K562 (cell line): ENCODE measurements around the gene LRRC1.

ENCODE experiments used
- MYC ChIP-seq, 2 experiments: fragments of 250-450 bp in 1 of 2; sonication (Bioruptor Pico) in 1 of 2; IDR thresholded peaks; 2 replicates each; pipeline versions ENCODE4 v1.5.1 to v1.6.1; 2012 to 2021; ENCODE audit warnings: low read depth in 2 of 2, borderline replicate concordance in 1 of 2, improper control_type of control experiment in 1 of 2, low read length in 1 of 2, mild to moderate bottlenecking in 1 of 2, moderate library complexity in 1 of 2
- POLR2AphosphoS2 ChIP-seq: IDR thresholded peaks from 2 replicates; pipeline ENCODE4 v1.6.1; 2012; ENCODE audit warnings: low read length, improper control_type of control experiment
- TF ChIP-seq, protein P1 (sequence below), 3 experiments: IDR thresholded peaks in 2 of 3; conservative IDR thresholded peaks in 1 of 3; 2 replicates each; pipeline ENCODE4 v1.5.1; 2011 to 2012; ENCODE audit warnings: low read length in 3 of 3, mild to moderate bottlenecking in 3 of 3, control low read depth in 2 of 3, improper control_type of control experiment in 1 of 3, inconsistent platforms in 1 of 3, low read depth in 1 of 3, mixed read lengths in 1 of 3, moderate library complexity in 1 of 3; ENCODE audit not compliant: insufficient read depth in 2 of 3
- TF ChIP-seq, protein P2 (sequence below): fragments of 200-400 bp; formaldehyde crosslinking; IDR thresholded peaks from 2 replicates; pipeline ENCODE4 v1.6.1; 2017; ENCODE audit warnings: mild to moderate bottlenecking, low read depth, low read length, moderate library complexity

DNA sequence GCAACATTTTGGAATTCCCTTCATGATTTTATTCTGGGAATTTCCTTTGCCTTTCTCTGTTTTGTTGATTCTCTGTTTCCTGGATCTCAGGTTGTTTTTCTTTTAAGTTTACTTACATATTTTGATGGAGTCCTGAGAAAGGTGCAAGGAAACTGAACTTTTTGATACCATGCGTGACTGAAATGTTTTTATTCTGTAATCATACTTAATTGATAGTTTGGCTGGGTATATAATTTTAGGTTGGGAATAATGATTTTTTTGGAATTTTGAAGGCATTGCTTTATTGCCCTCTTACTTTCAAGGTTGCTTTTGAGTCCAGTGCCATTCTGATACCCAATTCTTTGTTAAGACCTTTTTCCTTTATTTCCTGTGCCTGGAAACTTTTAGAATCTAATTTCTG, 45.2 kb downstream of the LRRC1 start:
- TF ChIP-seq POLR2AphosphoS2 (no peak), MYC (IDR thresholded peaks at IDR 0.05; ENCODE audit: low read depth, low read length) (no peak), MYC (CRISPR knock-in tag; IDR thresholded peaks at IDR 0.05; ENCODE audit: borderline replicate concordance, low read depth) (no peak)
- TF ChIP-seq, protein P1, sequence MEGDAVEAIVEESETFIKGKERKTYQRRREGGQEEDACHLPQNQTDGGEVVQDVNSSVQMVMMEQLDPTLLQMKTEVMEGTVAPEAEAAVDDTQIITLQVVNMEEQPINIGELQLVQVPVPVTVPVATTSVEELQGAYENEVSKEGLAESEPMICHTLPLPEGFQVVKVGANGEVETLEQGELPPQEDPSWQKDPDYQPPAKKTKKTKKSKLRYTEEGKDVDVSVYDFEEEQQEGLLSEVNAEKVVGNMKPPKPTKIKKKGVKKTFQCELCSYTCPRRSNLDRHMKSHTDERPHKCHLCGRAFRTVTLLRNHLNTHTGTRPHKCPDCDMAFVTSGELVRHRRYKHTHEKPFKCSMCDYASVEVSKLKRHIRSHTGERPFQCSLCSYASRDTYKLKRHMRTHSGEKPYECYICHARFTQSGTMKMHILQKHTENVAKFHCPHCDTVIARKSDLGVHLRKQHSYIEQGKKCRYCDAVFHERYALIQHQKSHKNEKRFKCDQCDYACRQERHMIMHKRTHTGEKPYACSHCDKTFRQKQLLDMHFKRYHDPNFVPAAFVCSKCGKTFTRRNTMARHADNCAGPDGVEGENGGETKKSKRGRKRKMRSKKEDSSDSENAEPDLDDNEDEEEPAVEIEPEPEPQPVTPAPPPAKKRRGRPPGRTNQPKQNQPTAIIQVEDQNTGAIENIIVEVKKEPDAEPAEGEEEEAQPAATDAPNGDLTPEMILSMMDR (IDR thresholded peaks at IDR 0.05 in 2 of 3, conservative IDR thresholded peaks at IDR 0.05 in 1 of 3; ENCODE audit: insufficient read depth in 2 of 3, low read depth in 1 of 3, low read length in 3 of 3): no peak
- TF ChIP-seq, protein P2, sequence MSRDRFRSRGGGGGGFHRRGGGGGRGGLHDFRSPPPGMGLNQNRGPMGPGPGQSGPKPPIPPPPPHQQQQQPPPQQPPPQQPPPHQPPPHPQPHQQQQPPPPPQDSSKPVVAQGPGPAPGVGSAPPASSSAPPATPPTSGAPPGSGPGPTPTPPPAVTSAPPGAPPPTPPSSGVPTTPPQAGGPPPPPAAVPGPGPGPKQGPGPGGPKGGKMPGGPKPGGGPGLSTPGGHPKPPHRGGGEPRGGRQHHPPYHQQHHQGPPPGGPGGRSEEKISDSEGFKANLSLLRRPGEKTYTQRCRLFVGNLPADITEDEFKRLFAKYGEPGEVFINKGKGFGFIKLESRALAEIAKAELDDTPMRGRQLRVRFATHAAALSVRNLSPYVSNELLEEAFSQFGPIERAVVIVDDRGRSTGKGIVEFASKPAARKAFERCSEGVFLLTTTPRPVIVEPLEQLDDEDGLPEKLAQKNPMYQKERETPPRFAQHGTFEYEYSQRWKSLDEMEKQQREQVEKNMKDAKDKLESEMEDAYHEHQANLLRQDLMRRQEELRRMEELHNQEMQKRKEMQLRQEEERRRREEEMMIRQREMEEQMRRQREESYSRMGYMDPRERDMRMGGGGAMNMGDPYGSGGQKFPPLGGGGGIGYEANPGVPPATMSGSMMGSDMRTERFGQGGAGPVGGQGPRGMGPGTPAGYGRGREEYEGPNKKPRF: no peak
